ENCODE measurements around the gene STX7.

STX7 gene

DNA sequence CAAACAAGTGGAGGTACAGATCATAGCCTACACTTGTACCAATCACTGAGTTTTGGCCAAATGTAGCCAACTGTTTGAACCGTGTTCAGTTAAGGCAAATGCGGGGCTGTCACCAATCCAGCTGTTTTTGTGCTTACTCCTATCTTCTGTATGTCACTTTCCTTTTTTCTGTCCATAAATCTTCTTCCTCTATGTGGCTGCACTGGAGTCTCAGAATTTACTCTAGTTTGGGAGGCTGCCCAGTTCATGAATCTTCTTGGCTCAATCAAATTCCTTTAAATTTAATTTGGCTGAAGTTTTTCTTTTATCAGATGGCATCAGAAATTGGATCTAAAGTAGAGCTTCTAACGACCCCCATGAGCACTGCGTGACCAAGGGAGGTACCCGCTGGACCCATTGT lies 11.7 kb upstream of the STX7 start:
- Histone ChIP-seq H3K27ac (ENCODE audit: insufficient read depth in 1 of 2, low read depth in 1 of 2, low read length in 2 of 2, poor library complexity in 1 of 2, severe bottlenecking in 2 of 2) (no peak overlapping the region), H3K36me3 (ENCODE audit: control insufficient read depth in 4 of 4, insufficient read depth in 4 of 4, low read length in 3 of 4) (no peaks in the 10 kb centered on the region), H3K4me1 (ENCODE audit: control extremely low read depth in 1 of 4, control insufficient read depth in 4 of 4, insufficient read depth in 4 of 4, low read length in 3 of 4) (no peaks in the 10 kb centered on the region), H3K9me3 (ENCODE audit: control extremely low read depth in 1 of 5, control insufficient read depth in 4 of 5, insufficient read depth in 2 of 5, low read depth in 1 of 5, low read length in 4 of 5) (no peaks in the 10 kb centered on the region), H3K27me3 (replicated peaks in 2 of 5; ENCODE audit: control insufficient read depth in 4 of 5, insufficient read depth in 5 of 5, low read length in 4 of 5) (peaks cover 0 to 2% (median 0%) of the 10 kb centered on the region in 5 experiments), H3K4me3 (ENCODE audit: control insufficient read depth in 1 of 7, extremely low read depth in 1 of 7, insufficient read depth in 4 of 7, low read depth in 2 of 7, low read length in 6 of 7) (no peak overlapping the region)
- ChIA-PET CTCF (interaction anchor here (0.9 to 1.3 kb wide), 3 partner anchors 26 to 291 kb away, joined by 3 to 4 read pairs (median 3); no protein-coding TSS in a partner anchor), POLR2A (no interaction called here)
- WGBS (ENCODE audit: insufficient coverage) = 100% methylated on average over 4 of the region's 5 CpGs
- no peak for DNase-seq

- ChIA-PET CTCF (interaction anchor here (0.9 kb wide), 1 partner anchor 35 kb away, joined by 3 read pairs; no protein-coding TSS in a partner anchor), POLR2A (no interaction called here)
- no peaks in the 10 kb centered on the region for H3K27me3 ChIP-seq (replicated peaks in 2 of 5; ENCODE audit: control insufficient read depth in 4 of 5, insufficient read depth in 5 of 5, low read length in 4 of 5)
- H3K27ac ChIP-seq (ENCODE audit: insufficient read depth in 1 of 2, low read depth in 1 of 2, low read length in 2 of 2, poor library complexity in 1 of 2, severe bottlenecking in 2 of 2) = no peak overlapping the region
- H3K9me3 ChIP-seq (ENCODE audit: control extremely low read depth in 1 of 5, control insufficient read depth in 4 of 5, insufficient read depth in 2 of 5, low read depth in 1 of 5, low read length in 4 of 5) = no peaks in the 10 kb centered on the region
- no peak for DNase-seq
- no peaks in the 10 kb centered on the region for H3K36me3 ChIP-seq (ENCODE audit: control insufficient read depth in 4 of 4, insufficient read depth in 4 of 4, low read length in 3 of 4)
- H3K4me3 ChIP-seq (ENCODE audit: control insufficient read depth in 1 of 7, extremely low read depth in 1 of 7, insufficient read depth in 4 of 7, low read depth in 2 of 7, low read length in 6 of 7) = no peak overlapping the region
- no CpG with 5 or more reads among the region's 2 CpGs for WGBS (ENCODE audit: insufficient coverage)
- H3K4me1 ChIP-seq (ENCODE audit: control extremely low read depth in 1 of 4, control insufficient read depth in 4 of 4, insufficient read depth in 4 of 4, low read length in 3 of 4) = no peaks in the 10 kb centered on the region
Observed at GRCh38 chr6:132520953-132521352, 8.0 kb upstream of the STX7 start.

DNA sequence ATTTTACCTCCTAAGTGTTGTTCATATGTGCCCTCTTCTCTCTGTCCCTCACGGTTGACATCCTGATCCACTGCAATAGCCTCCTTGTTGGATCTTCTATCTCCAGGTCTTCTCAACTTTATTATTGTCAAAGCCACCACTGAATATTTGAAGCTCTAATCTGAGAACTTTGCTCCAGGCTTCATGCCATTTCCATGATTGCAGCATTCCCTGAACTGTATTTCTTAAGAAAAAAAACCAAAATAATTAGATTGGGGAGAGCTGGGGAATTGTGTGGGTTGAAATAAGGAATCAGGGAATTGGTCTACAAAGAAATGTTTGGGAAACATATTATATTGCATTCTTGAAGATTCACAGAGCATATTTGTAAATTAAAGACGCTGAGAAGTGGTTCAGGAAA lies 2.5 kb upstream of the STX7 start:
- no peak overlapping the region for H3K4me3 ChIP-seq (ENCODE audit: control insufficient read depth in 1 of 7, extremely low read depth in 1 of 7, insufficient read depth in 4 of 7, low read depth in 2 of 7, low read length in 6 of 7)
- ChIA-PET CTCF (interaction anchor here (0.9 to 3.6 kb wide), 4 partner anchors 8 to 250 kb away, joined by 3 to 18 read pairs (median 4); no protein-coding TSS in a partner anchor), POLR2A (no interaction called here)
- no peaks in the 10 kb centered on the region for H3K27me3 ChIP-seq (replicated peaks in 2 of 5; ENCODE audit: control insufficient read depth in 4 of 5, insufficient read depth in 5 of 5, low read length in 4 of 5)
- peaks cover 15 to 27% (median 20%) of the 10 kb centered on the region in 4 experiments for H3K4me1 ChIP-seq (ENCODE audit: control extremely low read depth in 1 of 4, control insufficient read depth in 4 of 4, insufficient read depth in 4 of 4, low read length in 3 of 4)
- no peaks in the 10 kb centered on the region for H3K9me3 ChIP-seq (ENCODE audit: control extremely low read depth in 1 of 5, control insufficient read depth in 4 of 5, insufficient read depth in 2 of 5, low read depth in 1 of 5, low read length in 4 of 5)
- H3K36me3 ChIP-seq (ENCODE audit: control insufficient read depth in 4 of 4, insufficient read depth in 4 of 4, low read length in 3 of 4) = no peaks in the 10 kb centered on the region
- no peak for DNase-seq
- H3K27ac ChIP-seq (ENCODE audit: insufficient read depth in 1 of 2, low read depth in 1 of 2, low read length in 2 of 2, poor library complexity in 1 of 2, severe bottlenecking in 2 of 2) = no peak overlapping the region
- WGBS (ENCODE audit: insufficient coverage) = 100% methylated on average over 1 of the region's 2 CpGs

DNA sequence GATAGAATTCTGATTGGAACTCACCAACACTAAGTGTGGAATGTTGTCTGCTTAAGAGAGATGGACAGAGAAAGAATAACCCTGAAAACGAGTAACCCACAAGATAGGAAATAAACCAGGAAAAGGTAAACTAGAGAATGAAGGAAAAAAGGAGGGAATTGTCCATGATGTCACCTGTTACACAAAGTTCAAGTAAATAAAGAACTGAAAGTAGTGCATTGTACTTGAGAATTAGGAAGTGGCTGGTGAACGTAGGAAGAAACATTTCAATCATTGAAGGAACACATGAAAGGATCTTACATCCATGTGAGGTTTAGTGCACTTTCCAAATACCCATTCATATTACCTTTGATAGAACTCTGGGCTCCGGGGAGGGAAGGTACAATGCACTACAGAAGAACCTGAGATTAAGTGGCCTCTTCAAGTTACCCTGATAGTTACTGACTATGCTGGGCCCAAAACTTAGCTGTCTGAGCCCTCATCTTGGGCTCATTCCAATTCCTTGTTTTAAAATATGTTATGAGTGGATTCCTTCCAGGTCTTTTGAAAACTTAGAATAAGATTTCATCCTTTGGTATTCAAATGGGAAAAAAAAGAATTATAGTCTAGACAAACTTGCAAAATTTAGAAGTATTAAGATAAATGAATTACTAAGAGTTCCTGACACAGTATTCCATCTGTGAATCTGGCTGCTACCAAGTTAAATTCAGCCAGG lies 1.1 kb upstream of the STX7 start:
- Histone ChIP-seq H3K36me3 (ENCODE audit: control insufficient read depth in 4 of 4, insufficient read depth in 4 of 4, low read length in 3 of 4) (no peaks in the 10 kb centered on the region), H3K4me1 (ENCODE audit: control extremely low read depth in 1 of 4, control insufficient read depth in 4 of 4, insufficient read depth in 4 of 4, low read length in 3 of 4) (peaks cover 15 to 28% (median 23%) of the 10 kb centered on the region in 4 experiments), H3K27me3 (replicated peaks in 2 of 5; ENCODE audit: control insufficient read depth in 4 of 5, insufficient read depth in 5 of 5, low read length in 4 of 5) (no peaks in the 10 kb centered on the region), H3K9me3 (ENCODE audit: control extremely low read depth in 1 of 5, control insufficient read depth in 4 of 5, insufficient read depth in 2 of 5, low read depth in 1 of 5, low read length in 4 of 5) (no peaks in the 10 kb centered on the region), H3K27ac (ENCODE audit: insufficient read depth in 1 of 2, low read depth in 1 of 2, low read length in 2 of 2, poor library complexity in 1 of 2, severe bottlenecking in 2 of 2) (peak overlapping the region in 1 of 2 experiments; percentile 17), H3K4me3 (ENCODE audit: control insufficient read depth in 1 of 7, extremely low read depth in 1 of 7, insufficient read depth in 4 of 7, low read depth in 2 of 7, low read length in 6 of 7) (peak overlapping the region in 5 of 7 experiments; percentile 77 to 94 (median 90))
- ChIA-PET POLR2A (no interaction called here), CTCF (interaction anchor here (1.1 to 1.2 kb wide), 2 partner anchors 13 to 16 kb away, joined by 3 to 4 read pairs; no protein-coding TSS in a partner anchor)
- WGBS (ENCODE audit: insufficient coverage) = 56% methylated on average over 1 of the region's 3 CpGs
- DNase-seq = peak in 1 of 3 donors; percentile 16

- H3K27ac ChIP-seq (ENCODE audit: insufficient read depth in 1 of 2, low read depth in 1 of 2, low read length in 2 of 2, poor library complexity in 1 of 2, severe bottlenecking in 2 of 2) = peak overlapping the region; percentile 70 to 86
- peak overlapping the region; percentile 77 to 94 (median 90) for H3K4me3 ChIP-seq (ENCODE audit: control insufficient read depth in 1 of 7, extremely low read depth in 1 of 7, insufficient read depth in 4 of 7, low read depth in 2 of 7, low read length in 6 of 7)
- H3K4me1 ChIP-seq (ENCODE audit: control extremely low read depth in 1 of 4, control insufficient read depth in 4 of 4, insufficient read depth in 4 of 4, low read length in 3 of 4) = peaks cover 15 to 28% (median 23%) of the 10 kb centered on the region in 4 experiments
- no CpG with 5 or more reads among the region's 7 CpGs for WGBS (ENCODE audit: insufficient coverage)
- CTCF ChIA-PET = interaction anchor here (1.1 to 1.3 kb wide), 5 partner anchors 17 to 252 kb away, joined by 4 to 5 read pairs (median 4); no protein-coding TSS in a partner anchor
- POLR2A ChIA-PET = no interaction called here
- DNase-seq = no peak
- H3K9me3 ChIP-seq (ENCODE audit: control extremely low read depth in 1 of 5, control insufficient read depth in 4 of 5, insufficient read depth in 2 of 5, low read depth in 1 of 5, low read length in 4 of 5) = no peaks in the 10 kb centered on the region
- peaks cover 0 to 14% (median 4%) of the 10 kb centered on the region in 4 experiments for H3K36me3 ChIP-seq (ENCODE audit: control insufficient read depth in 4 of 4, insufficient read depth in 4 of 4, low read length in 3 of 4)
- H3K27me3 ChIP-seq (replicated peaks in 2 of 5; ENCODE audit: control insufficient read depth in 4 of 5, insufficient read depth in 5 of 5, low read length in 4 of 5) = no peaks in the 10 kb centered on the region
Observed at GRCh38 chr6:132512342-132512637, 626 bp downstream of the STX7 start.

- peaks cover 0 to 15% (median 4%) of the 10 kb centered on the region in 4 experiments for H3K36me3 ChIP-seq (ENCODE audit: control insufficient read depth in 4 of 4, insufficient read depth in 4 of 4, low read length in 3 of 4)
- ChIA-PET CTCF (interaction anchor here (1.1 to 1.3 kb wide), 3 partner anchors 16 to 232 kb away, joined by 4 read pairs; no protein-coding TSS in a partner anchor), POLR2A (no interaction called here)
- peaks cover 15 to 28% (median 23%) of the 10 kb centered on the region in 4 experiments for H3K4me1 ChIP-seq (ENCODE audit: control extremely low read depth in 1 of 4, control insufficient read depth in 4 of 4, insufficient read depth in 4 of 4, low read length in 3 of 4)
- peak overlapping the region; percentile 70 to 86 for H3K27ac ChIP-seq (ENCODE audit: insufficient read depth in 1 of 2, low read depth in 1 of 2, low read length in 2 of 2, poor library complexity in 1 of 2, severe bottlenecking in 2 of 2)
- H3K4me3 ChIP-seq (ENCODE audit: control insufficient read depth in 1 of 7, extremely low read depth in 1 of 7, insufficient read depth in 4 of 7, low read depth in 2 of 7, low read length in 6 of 7) = peak overlapping the region in 6 of 7 experiments; percentile 77 to 94 (median 88)
- WGBS (ENCODE audit: insufficient coverage) = no CpG with 5 or more reads among the region's 2 CpGs
- peak in 2 of 3 donors; percentile 18 to 37 for DNase-seq
- H3K27me3 ChIP-seq (replicated peaks in 2 of 5; ENCODE audit: control insufficient read depth in 4 of 5, insufficient read depth in 5 of 5, low read length in 4 of 5) = no peaks in the 10 kb centered on the region
- H3K9me3 ChIP-seq (ENCODE audit: control extremely low read depth in 1 of 5, control insufficient read depth in 4 of 5, insufficient read depth in 2 of 5, low read depth in 1 of 5, low read length in 4 of 5) = no peaks in the 10 kb centered on the region
Observed at GRCh38 chr6:132511831-132512220, 1.1 kb downstream of the STX7 start.

DNA sequence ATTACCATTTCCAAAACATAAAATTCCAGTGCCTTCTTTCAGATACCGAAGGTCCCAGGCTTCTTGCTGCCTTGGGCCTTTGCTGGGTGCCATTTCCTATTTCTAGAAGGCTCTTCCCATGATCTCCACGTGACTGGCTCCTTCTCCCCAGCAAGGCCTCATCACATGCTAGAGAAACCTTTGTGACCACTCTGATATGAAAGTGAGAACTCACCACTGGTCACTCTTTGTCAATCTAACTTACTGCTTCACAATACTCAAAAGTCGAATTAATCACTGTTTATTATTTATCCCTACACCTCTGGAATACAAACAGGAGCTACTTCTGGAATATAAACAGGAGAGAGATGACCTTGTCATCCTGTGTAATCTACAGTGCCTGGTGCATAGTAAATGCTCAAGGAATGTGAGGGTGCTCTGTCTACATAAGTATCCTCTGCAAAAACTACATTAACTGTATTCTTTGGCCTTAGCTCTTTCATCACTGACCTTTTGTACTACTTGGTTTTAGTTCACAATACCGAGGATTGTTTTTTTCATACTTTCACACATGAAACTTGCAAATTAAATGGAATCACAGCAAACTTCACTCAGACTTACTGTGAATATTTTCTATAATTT lies 1.6 kb downstream of the STX7 start:
- ChIA-PET CTCF (interaction anchor here (1.3 kb wide), 1 partner anchor 16 kb away, joined by 4 read pairs; no protein-coding TSS in a partner anchor), POLR2A (no interaction called here)
- Histone ChIP-seq H3K27ac (ENCODE audit: insufficient read depth in 1 of 2, low read depth in 1 of 2, low read length in 2 of 2, poor library complexity in 1 of 2, severe bottlenecking in 2 of 2) (peak overlapping the region in 1 of 2 experiments; percentile 86), H3K4me1 (ENCODE audit: control extremely low read depth in 1 of 4, control insufficient read depth in 4 of 4, insufficient read depth in 4 of 4, low read length in 3 of 4) (peaks cover 15 to 28% (median 23%) of the 10 kb centered on the region in 4 experiments), H3K27me3 (replicated peaks in 2 of 5; ENCODE audit: control insufficient read depth in 4 of 5, insufficient read depth in 5 of 5, low read length in 4 of 5) (no peaks in the 10 kb centered on the region), H3K4me3 (ENCODE audit: control insufficient read depth in 1 of 7, extremely low read depth in 1 of 7, insufficient read depth in 4 of 7, low read depth in 2 of 7, low read length in 6 of 7) (peak overlapping the region in 6 of 7 experiments; percentile 77 to 94 (median 88)), H3K36me3 (ENCODE audit: control insufficient read depth in 4 of 4, insufficient read depth in 4 of 4, low read length in 3 of 4) (peaks cover 0 to 15% (median 4%) of the 10 kb centered on the region in 4 experiments), H3K9me3 (ENCODE audit: control extremely low read depth in 1 of 5, control insufficient read depth in 4 of 5, insufficient read depth in 2 of 5, low read depth in 1 of 5, low read length in 4 of 5) (no peaks in the 10 kb centered on the region)
- DNase-seq = no peak
- WGBS (ENCODE audit: insufficient coverage) = 51% methylated on average over 2 of the region's 4 CpGs
